Peyer's patch (tissue), 4 donors: ENCODE measurements around the gene SMAD5.

Source experiments
- CTCF ChIP-seq, 6 experiments: fragments of 450-650 bp in 4 of 6; fragments of 200-600 bp in 2 of 6; sonication (generic) in 1 of 6; IDR thresholded peaks; one replicate each; pipeline ENCODE4 v1.5.1; 2017 to 2019; ENCODE audit warnings: antibody characterized with exemption in 6 of 6, mild to moderate bottlenecking in 3 of 6, moderate library complexity in 1 of 6
- POLR2A ChIP-seq, 2 donors: fragments of 450-650 bp; IDR thresholded peaks; one replicate each; pipeline ENCODE4 v1.5.1; 2017; ENCODE audit warnings: antibody characterized with exemption in 2 of 2, mild to moderate bottlenecking in 2 of 2, moderate library complexity in 2 of 2

- no peak for TF ChIP-seq CTCF (IDR thresholded peaks at IDR 0.05)
- TF ChIP-seq POLR2A (IDR thresholded peaks at IDR 0.05), result no peak
Observed at GRCh38 chr5:136129445-136129844, 3.2 kb upstream of the SMAD5 start.
